ENCODE data around the gene IL20RA. TPM values are rescaled to one million over a fixed set of nuclear protein-coding genes. Genes with fewer than 3 reads are reported as not detected.
"Not testable (repeated sequence)": the region's sequence is repeated elsewhere in the genome, so short reads cannot be mapped to it uniquely, and the experiment has no call there.

The IL20RA gene
- total RNA-seq, 2 experiments from 2014 or later: not detected

DNA sequence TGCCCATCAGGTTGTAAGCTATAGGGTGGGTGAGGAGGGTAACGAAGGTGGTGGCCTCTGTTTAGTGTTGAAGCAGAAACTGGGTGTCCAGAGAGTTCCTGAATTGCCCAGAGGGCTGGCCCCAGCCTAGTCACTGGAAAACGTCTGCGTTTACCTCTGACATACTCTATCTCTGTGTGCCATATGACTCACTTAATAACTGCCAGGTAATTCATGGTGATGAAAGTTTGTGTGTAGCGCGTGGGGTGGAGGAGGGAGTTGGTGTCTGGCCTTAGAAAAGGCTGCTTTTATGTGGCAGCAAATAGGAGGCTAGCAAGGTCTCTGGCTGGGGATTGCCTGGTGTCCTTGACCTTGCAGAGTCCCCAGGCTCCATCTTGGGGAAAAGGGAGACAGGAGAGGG, 75.3 kb downstream of the IL20RA start:
- Mint-ChIP-seq H3K9me3 (ENCODE audit: low read depth) (no peaks in the 10 kb centered on the region), H3K4me1 (peaks cover 5% of the 10 kb centered on the region), H3K36me3 (no peaks in the 10 kb centered on the region), H3K27ac (no peak overlapping the region), H3K4me3 (no peak overlapping the region), H3K27me3 (peaks cover 48% of the 10 kb centered on the region)
- CTCF ChIA-PET: no interaction called here
- no peak for ATAC-seq
- DNase-seq: no peak

DNA sequence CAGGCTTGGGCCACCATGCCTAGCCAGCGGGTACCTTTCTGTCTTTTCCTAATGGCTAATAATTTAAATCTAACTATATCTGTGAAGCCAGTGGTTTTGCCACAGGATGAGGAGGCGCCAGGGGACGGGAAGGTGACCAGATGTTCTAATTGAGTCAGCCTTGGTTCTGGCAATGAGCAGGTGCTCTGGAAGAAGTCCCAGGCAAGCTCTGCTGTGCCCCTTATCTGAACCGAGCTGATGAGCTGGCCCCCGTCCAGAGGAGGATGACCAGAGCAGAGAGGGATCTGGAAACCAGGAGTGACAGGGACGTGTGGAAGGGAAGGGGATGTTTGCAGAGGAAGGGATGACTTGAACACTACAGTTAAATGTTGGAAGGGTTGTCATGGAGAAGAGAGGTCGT, 75.9 kb downstream of the IL20RA start:
- H3K27ac Mint-ChIP-seq: no peak overlapping the region
- DNase-seq (no peak), ATAC-seq (no peak)
- peaks cover 51% of the 10 kb centered on the region for H3K27me3 Mint-ChIP-seq
- H3K36me3 Mint-ChIP-seq: no peaks in the 10 kb centered on the region
- no peak overlapping the region for H3K4me3 Mint-ChIP-seq
- H3K9me3 Mint-ChIP-seq (ENCODE audit: low read depth): no peaks in the 10 kb centered on the region
- CTCF ChIA-PET: interaction anchor here (0.8 to 2.5 kb wide), 3 partner anchors 12 to 357 kb away, joined by 3 to 9 read pairs (median 5); no protein-coding TSS in a partner anchor
- H3K4me1 Mint-ChIP-seq: peaks cover 5% of the 10 kb centered on the region

DNA sequence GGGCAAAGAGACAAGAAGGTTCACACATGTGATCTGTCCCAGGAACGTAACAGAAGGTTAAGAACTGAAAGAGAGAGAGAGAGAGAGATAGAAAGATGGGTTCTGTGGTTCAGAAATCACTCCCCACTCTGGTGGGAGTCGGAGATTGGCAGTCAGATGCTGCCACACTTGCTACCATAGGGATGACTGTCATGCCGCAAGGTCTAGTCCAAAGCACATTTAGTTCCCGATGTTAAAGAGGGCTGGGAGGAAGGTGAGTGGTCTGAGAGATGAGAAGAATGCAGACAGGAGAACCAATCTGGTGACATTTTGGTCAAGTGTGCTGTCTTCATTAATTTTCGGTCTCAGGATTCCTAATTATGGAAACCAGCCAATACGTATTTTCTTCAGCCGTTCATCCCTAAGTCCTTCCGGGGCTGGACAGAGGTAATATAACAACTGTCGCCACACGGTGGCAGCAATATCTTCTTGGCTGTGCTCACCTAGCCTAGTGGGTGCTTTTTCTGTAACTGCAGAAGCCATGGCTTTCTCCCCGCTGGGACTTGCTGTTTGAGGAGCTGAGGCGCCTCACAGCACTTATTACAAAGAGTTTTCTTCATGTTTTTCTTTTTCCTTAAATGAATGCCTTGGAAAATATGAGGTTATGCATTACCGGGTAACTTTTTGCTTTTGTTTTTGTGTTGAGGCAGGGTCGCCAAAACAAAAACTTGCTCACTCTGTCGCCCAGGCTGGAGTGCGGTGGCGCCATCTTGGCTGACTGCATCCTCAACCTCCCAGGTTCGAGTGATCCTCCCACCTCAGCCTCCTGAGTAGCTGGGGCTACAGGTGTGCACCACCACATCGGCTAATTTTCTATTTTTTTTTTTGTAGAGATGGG, 76.7 kb downstream of the IL20RA start:
- Mint-ChIP-seq H3K4me3 (no peak overlapping the region), H3K27me3 (peaks cover 52% of the 10 kb centered on the region), H3K36me3 (no peaks in the 10 kb centered on the region), H3K4me1 (peaks cover 5% of the 10 kb centered on the region), H3K9me3 (ENCODE audit: low read depth) (no peaks in the 10 kb centered on the region), H3K27ac (no peak overlapping the region)
- CTCF ChIA-PET: interaction anchor here (0.8 to 2.5 kb wide), 3 partner anchors 11 to 357 kb away, joined by 3 to 9 read pairs (median 5); no protein-coding TSS in a partner anchor
- DNase-seq (peak; percentile 78), ATAC-seq (peak; percentile 96)

DNA sequence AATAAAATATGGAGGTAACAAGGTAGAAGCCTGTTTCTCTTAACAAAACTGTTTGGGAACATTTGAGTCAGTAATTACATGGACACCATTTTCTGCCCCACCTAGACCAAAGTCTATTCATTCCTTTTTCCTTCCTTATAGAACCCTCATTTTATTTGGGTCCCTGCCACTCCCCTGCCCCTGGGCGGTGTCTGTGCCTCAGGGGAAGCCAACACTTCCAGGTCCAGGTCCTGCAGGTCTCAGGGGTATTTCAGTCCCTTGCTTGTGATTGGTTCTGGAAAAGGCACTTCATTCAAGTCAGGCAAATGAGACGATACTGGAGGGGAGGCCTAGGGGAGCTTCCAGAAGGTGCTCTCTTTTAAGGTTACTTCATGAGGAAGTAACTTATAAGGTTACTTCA, 80.4 kb downstream of the IL20RA start:
- H3K9me3 Mint-ChIP-seq (ENCODE audit: low read depth): no peaks in the 10 kb centered on the region
- peaks cover 53% of the 10 kb centered on the region for H3K27me3 Mint-ChIP-seq
- CTCF ChIA-PET: no interaction called here
- no peaks in the 10 kb centered on the region for H3K36me3 Mint-ChIP-seq
- H3K27ac Mint-ChIP-seq: no peak overlapping the region
- H3K4me3 Mint-ChIP-seq: no peak overlapping the region
- no peak for ATAC-seq
- DNase-seq: no peak
- H3K4me1 Mint-ChIP-seq: peaks cover 5% of the 10 kb centered on the region

DNA sequence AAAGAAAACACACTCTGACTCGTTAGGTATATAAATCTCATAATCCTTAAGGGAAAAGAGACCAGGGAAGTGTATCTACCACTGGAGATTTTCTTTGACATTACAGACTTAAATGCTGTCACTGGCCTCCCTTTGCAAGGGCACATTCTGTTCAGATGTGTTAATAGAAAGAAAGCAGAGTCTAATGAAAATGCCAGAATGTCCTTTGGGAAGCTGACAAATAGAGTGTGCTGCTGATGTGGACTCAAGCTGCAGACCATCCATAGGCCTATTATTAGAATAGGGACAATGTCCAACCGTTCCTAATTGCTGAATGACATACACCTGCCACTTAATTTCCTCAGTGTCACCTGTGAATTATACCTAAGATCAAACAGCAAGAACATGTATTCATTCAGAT, 81.5 kb downstream of the IL20RA start:
- H3K4me3 Mint-ChIP-seq: no peak overlapping the region

DNA sequence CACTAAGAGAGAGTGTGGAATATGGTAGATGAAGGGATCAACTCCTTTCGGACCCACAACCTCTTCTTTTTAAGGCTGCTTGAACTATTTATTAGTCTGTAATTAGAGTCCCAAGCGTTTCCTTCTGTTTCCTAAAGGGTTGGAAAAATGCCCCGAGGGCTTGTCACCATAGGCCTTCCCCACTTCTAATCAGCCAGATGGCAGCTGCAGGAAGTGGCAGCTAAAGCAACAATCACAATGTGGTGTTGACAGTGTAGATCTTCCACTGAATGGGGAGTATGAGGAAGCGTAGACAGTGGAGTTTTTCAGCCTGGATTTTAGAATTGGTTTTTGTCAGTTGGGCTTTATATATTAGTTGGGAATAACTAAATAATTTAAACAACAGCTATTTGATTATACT, 82.1 kb downstream of the IL20RA start:
- Mint-ChIP-seq H3K9me3 (ENCODE audit: low read depth) (no peaks in the 10 kb centered on the region), H3K27me3 (peaks cover 52% of the 10 kb centered on the region), H3K4me1 (peaks cover under 1% of the 10 kb centered on the region), H3K36me3 (no peaks in the 10 kb centered on the region), H3K27ac (no peak overlapping the region), H3K4me3 (no peak overlapping the region)
- DNase-seq (no peak), ATAC-seq (no peak)
- CTCF ChIA-PET: no interaction called here

More for the DNA sequence above, 81.5 kb downstream of the IL20RA start:
- Mint-ChIP-seq H3K27ac (no peak overlapping the region), H3K9me3 (ENCODE audit: low read depth) (no peaks in the 10 kb centered on the region), H3K27me3 (peaks cover 53% of the 10 kb centered on the region), H3K4me1 (peaks cover 5% of the 10 kb centered on the region), H3K36me3 (no peaks in the 10 kb centered on the region)
- CTCF ChIA-PET: no interaction called here
- ATAC-seq (no peak), DNase-seq (no peak)

DNA sequence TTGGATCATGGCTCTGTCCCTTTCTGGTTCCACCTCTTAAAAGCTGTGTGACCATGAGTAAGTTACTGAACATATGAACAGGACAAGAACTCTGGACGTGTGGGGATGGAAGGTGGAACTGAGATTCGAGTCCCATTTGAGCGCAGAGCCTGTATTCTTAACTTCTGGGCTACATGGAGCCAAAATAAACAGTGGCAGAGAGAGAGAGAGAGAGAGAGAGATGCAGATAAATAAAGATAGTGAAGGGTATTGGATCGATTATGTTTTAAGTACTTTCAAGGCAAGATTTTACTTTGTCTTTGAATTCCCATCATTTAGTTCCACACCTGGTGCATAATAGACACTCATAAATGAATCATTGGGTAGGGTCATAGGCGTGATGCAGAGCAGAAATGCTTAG, 82.9 kb downstream of the IL20RA start:
- H3K27ac Mint-ChIP-seq: no peak overlapping the region
- no peak for ATAC-seq
- no peaks in the 10 kb centered on the region for H3K9me3 Mint-ChIP-seq (ENCODE audit: low read depth)
- peaks cover 49% of the 10 kb centered on the region for H3K27me3 Mint-ChIP-seq
- H3K4me3 Mint-ChIP-seq: no peak overlapping the region
- CTCF ChIA-PET: no interaction called here
- peaks cover 4% of the 10 kb centered on the region for H3K4me1 Mint-ChIP-seq
- DNase-seq: no peak
- H3K36me3 Mint-ChIP-seq: no peaks in the 10 kb centered on the region

DNA sequence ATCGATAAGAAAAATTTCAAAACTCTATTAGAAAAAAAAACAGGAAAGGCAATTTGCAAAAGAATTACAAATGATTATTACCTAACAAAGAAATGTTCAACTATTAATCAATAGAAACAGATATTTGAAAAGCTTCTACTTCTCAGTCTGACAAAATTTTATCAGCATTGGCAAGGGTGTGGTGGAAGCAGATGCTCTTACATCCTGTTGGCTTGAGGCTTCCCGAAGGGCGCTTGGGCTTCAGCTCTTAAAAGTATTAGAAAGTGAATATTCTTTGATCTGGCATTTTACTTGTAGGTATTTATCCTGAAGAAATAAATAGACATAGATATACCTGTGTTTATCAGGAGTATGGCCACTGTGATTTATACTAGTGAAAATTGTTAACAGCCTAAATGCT, 84.0 kb downstream of the IL20RA start:
- ATAC-seq (no peak), DNase-seq (no peak)
- no peaks in the 10 kb centered on the region for H3K36me3 Mint-ChIP-seq
- no peak overlapping the region for H3K4me3 Mint-ChIP-seq
- H3K27me3 Mint-ChIP-seq: peaks cover 42% of the 10 kb centered on the region
- no peak overlapping the region for H3K27ac Mint-ChIP-seq
- H3K9me3 Mint-ChIP-seq (ENCODE audit: low read depth): no peaks in the 10 kb centered on the region
- peaks cover 6% of the 10 kb centered on the region for H3K4me1 Mint-ChIP-seq
- CTCF ChIA-PET: interaction anchor here (1.6 kb wide), 1 partner anchor 12 kb away, joined by 4 read pairs; no protein-coding TSS in a partner anchor

DNA sequence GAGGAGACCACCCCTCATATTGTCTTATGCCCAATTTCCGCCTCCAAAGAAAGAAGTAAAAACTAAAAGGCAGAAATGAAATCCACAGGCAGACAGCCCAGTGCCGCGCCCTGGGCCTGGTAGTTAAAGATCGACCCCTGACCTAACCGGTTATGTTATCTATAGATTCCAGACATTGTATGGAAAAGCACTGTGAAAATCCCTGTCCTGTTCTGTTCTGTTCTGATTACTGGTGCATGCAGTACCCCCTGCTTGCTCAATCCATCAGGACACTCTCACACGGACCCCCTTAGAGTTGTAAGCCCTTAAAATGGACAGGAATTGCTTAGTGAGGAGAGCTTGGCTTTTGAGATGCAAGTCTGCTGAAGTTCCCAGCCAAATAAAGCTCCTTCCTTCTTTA, 84.8 kb downstream of the IL20RA start:
- ATAC-seq; H3K36me3 Mint-ChIP-seq; DNase-seq; H3K9me3 Mint-ChIP-seq (ENCODE audit: low read depth); H3K4me1 Mint-ChIP-seq; H3K4me3 Mint-ChIP-seq; H3K27ac Mint-ChIP-seq: not testable (repeated sequence)
- CTCF ChIA-PET: interaction anchor here (1.6 kb wide), 1 partner anchor 13 kb away, joined by 4 read pairs; no protein-coding TSS in a partner anchor
- peaks cover 45% of the 10 kb centered on the region for H3K27me3 Mint-ChIP-seq

DNA sequence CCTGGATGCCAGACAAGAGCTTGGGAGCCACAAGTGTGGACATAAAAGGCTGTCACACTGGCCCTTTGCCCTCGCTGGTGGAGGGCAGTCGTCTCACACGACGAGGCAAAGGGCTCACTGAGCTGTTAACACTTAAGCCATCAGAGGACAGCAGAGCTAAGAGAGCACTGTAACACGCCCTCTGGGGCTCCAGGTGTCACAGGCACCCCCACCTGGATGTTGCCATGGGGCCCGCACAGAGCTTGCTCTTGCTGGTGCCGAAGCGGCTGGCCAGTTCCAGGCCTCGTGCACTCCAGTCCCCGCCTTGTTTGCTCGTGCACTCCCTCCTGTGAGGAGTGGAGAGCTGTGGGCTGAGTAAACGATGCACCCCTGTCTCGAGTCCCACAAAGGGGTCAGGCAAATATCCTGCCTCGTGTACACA, 85.3 kb downstream of the IL20RA start:
- DNase-seq: no peak
- CTCF ChIA-PET: no interaction called here
- Mint-ChIP-seq H3K4me1 (peaks cover 6% of the 10 kb centered on the region), H3K27me3 (peaks cover 44% of the 10 kb centered on the region), H3K9me3 (ENCODE audit: low read depth) (no peaks in the 10 kb centered on the region), H3K27ac (no peak overlapping the region), H3K36me3 (no peaks in the 10 kb centered on the region), H3K4me3 (no peak overlapping the region)
- no peak for ATAC-seq

DNA sequence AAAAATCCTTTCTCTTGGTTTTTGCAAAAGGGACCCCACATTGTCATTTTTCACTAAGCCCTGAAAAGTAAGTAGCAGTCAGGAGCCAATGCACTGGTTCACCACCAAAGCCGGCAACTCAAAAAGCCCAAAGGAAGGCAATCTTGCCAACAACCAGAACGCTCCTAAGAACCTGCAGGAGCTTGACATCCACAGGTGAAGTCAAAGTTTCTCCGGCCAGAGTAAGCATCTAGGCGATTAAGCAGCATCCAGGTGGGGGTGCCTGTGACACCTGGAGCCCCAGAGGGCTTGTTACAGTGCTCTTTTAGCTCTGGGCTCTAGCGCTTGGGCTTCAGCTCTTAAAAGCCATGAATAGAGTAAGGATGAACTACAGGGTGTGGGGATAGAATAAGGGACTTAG, 86.6 kb downstream of the IL20RA start:
- peaks cover 6% of the 10 kb centered on the region for H3K4me1 Mint-ChIP-seq
- H3K4me3 Mint-ChIP-seq: no peak overlapping the region
- DNase-seq (no peak), ATAC-seq (no peak)
- no peak overlapping the region for H3K27ac Mint-ChIP-seq
- CTCF ChIA-PET: interaction anchor here (1.0 kb wide), 1 partner anchor 62 kb away, joined by 3 read pairs; no protein-coding TSS in a partner anchor
- H3K27me3 Mint-ChIP-seq: peaks cover 38% of the 10 kb centered on the region
- H3K9me3 Mint-ChIP-seq (ENCODE audit: low read depth): no peaks in the 10 kb centered on the region
- no peaks in the 10 kb centered on the region for H3K36me3 Mint-ChIP-seq

DNA sequence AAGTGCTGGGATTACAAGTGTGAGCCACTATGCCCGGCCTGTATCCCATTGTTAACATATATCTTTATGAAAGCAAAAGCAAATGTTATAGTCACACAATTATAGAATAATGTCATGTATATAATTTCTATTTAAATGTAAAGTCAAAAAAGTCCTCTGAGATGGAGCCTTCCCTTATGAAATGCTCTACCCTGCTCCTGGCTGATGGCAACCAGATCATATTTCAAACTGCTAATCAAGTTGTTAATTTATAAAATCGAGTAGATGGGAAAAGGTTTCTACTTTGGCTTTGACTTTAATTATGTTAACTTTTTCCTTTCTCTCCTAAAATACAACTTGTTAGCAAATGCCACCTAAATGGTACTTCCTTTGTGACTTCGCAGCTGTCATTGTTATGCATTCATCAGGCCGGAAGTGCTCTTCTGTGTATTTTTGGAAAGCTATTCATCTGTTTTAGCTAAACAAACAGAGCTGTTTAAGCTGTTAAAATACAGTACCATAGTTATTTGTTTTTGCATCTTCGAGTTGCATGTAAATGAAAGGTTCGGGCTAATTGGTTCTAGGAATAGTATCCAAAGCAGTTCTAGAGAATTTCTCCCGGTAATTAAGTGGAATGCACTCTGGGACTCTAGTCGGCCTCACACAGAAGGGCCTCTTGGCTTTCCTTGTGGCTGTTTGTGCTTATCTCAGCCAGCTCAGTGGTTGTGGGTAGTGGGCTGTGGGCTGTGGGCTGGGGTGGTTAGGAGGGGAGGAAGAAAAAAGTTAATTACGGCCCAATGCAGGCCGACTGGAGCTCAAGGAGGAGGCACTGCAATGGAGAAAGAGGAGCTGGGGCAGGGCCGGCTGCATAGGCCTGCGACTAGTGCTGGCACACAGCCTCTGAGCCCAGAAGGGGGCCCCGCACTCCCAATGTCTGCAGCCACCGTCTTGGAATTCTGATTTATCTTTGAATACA, 87.9 kb downstream of the IL20RA start:
- no peak for ATAC-seq
- no peaks in the 10 kb centered on the region for H3K9me3 Mint-ChIP-seq (ENCODE audit: low read depth)
- no peaks in the 10 kb centered on the region for H3K36me3 Mint-ChIP-seq
- no peak for DNase-seq
- H3K4me1 Mint-ChIP-seq: peaks cover 6% of the 10 kb centered on the region
- peaks cover 39% of the 10 kb centered on the region for H3K27me3 Mint-ChIP-seq
- H3K27ac Mint-ChIP-seq: no peak overlapping the region
- no peak overlapping the region for H3K4me3 Mint-ChIP-seq
- CTCF ChIA-PET: interaction anchor here (1.6 kb wide), 1 partner anchor 11 kb away, joined by 9 read pairs; no protein-coding TSS in a partner anchor

DNA sequence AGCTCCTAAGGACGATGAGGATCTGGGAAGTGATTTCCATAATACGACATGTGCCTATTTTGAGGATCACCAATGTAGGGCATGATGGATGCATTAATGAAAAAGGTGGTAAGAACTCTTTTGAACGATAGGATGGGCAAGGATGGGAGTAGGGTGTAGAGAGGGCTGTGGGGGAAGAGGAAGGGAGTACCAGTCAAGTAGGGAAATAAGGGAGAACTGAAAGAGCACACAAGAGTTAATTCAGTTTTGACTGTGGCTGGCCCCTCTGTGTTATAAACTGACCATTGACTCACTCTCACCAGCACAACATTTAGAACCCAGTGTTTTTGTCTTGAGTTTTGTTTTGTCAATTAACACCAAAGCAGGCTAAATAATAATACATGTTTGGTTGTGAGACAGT, 89.6 kb downstream of the IL20RA start:
- CTCF ChIA-PET: no interaction called here
- Mint-ChIP-seq H3K36me3 (no peaks in the 10 kb centered on the region), H3K27me3 (peaks cover 33% of the 10 kb centered on the region), H3K4me3 (no peak overlapping the region), H3K4me1 (peaks cover 6% of the 10 kb centered on the region), H3K9me3 (ENCODE audit: low read depth) (no peaks in the 10 kb centered on the region), H3K27ac (no peak overlapping the region)
- ATAC-seq (no peak), DNase-seq (no peak)
